NCI-H1694 treated with DMSO at 0.1 percent for 48 hours (cell line): ENCODE measurements around the gene ZFP82.

Experiments
- DNase-seq: peaks from one replicate; lab custom pipeline; 2025; lab: John Stamatoyannopoulos, UW

ZFP82 gene

DNA sequence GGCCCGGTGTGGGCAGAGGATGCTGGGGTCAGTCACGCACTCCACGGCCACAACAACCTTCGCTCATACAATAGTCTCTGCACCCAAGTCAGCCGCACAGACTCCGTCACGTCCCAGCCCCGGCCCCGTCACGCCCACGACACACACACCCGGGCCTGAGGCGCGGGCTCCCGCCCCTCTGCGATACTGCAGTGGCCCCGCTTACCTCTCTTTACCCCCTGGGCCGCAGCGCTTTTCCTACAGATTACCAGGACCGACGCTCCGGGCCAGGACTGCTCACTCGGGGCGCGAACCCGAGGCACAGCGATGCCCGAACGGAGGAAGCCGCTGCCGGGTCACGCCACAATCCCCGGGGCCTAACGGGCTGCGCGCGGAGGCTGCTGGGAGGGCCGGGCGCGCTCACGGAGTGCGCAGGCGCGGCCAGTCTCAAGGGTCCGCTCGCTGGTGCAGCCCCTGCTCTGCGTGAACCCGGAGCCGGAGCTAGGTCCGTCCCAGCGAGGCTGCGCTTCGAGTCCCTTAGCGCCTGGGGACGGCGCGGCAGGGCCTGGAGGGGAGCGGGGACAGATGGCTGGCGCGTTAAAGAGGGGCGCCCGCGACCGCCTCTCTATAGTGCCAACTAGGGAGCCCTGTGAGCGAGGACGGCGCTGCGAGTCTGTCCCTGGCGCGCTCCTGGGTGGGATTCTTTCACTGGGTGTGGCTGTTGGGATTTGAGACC lies at the start of gene ZFP82:
ZFP82 (minus strand) TSS at position 358 of the 715 bp plus-strand sequence. CDS start 8,855 bp downstream, outside the sequence.
- peak; percentile 23 for DNase-seq

DNA sequence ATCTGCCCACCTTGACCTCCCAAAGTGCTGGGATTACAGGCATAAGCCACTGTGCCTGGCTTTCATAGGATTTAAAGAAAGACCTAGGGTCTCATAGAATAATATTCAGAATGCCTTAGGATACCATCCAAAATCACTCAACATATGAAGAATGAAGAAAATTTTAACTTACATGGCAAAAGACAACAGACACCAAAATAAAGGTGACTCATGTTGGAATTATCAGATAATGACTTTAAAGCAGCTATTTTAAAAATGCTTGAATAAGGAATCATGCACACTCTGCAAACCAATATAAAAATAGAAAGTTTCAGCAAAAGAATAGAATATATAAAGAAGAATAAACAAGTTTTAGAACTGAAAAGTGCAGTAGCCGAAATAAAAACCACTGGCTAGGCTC lies 41.6 kb upstream of the ZFP82 start:
- DNase-seq: no peak

DNA sequence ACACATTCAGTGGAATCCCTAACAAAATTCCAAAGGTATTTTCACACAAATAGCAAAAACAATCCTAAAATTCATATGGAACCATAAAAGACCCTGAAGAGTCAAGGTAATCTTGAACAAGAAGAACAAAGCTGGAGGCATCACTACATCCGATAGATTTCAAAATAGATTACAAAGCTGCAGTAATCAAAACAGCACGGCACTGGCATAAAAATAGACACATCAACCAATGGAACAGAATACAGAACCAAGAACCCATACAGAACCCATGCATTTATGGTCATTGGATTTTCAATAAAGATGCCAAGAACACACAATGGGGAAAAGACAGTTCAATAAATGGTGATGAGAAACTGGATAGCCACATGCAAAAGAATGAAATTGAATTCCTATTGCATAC lies 38.4 kb upstream of the ZFP82 start:
- no peak for DNase-seq

DNA sequence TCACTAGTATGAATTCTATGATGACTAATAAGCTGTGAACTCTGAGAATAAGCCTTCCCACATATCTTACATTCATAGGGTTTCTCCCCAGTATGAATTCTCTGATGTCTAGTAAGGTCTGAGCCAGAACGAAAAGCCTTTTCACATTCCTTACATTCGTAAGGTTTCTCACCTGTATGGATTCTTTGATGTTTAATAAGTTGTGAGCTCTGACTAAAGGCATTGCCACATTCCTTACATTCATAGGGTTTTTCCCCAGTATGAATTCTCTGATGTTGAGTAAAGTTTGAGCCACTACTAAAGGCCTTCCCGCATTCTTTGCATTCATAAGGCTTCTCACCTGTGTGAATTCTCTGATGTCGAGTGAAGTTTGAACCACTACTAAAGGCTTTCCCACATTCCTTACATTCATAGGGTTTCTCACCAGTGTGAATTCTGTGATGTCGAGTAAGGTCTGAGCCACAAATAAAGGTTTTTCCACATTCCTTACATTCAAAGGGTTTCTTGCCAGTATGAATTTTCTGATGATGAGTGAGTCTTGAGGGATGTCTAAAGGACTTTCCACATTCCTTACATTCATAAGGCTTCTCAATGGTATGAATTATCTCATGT lies 30.7 kb upstream of the ZFP82 start:
- no peak for DNase-seq

DNA sequence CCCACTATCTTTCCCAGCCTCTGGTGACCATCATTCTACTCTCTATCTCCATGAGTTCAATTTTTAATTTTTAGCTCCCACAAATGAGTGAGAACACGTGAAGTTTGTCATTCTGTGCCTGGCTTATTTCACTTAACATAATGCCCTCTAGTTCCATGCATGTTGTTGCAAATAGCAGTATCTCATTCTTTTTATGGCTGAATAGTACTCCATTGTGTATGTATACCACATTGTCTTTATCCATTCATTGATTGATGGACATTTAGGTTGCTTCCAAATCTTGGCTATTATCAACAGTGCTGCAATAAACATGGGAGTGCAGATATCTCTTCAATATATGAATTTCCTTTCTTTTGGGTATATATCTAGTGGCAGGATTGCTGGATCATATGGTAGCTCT lies 22.9 kb upstream of the ZFP82 start:
- DNase-seq: no peak

DNA sequence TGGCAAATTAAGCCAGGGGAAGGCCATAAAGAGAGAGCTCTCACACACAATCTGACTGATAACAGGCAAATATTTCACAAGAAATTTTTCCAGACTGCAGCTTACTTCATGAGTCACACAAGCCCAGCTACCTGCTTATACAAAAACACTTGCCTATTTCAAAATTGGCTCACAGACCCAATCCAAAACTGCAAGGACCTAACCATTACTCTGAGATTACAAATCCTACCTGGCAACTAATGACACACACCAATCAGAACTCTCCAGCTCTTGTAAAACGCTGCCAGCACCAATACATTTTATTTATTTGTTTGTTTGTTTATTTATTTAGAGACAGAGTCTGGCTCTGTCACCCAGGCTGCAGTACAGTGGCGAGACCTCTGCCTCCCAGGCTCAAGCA lies 18.1 kb upstream of the ZFP82 start:
- no peak for DNase-seq

DNA sequence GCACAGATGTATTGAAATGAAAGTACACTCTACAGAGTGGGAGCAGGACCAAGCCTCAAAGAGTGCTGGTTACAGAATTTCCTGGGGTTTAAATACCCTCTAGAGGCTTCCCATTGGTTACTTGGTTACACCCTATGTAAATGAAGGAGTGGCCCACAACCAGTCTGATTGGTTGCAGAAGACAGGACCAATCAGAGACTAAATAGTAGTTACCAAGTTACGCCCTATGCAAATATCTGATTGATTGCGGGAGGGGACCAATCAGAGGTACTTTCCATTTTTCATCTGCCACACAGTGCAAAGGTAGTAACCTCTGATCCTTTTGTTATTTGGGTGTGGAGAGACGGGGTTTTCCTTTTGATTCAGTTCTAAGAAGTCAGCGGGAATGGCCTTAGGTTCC lies 5.5 kb upstream of the ZFP82 start:
- DNase-seq: no peak

DNA sequence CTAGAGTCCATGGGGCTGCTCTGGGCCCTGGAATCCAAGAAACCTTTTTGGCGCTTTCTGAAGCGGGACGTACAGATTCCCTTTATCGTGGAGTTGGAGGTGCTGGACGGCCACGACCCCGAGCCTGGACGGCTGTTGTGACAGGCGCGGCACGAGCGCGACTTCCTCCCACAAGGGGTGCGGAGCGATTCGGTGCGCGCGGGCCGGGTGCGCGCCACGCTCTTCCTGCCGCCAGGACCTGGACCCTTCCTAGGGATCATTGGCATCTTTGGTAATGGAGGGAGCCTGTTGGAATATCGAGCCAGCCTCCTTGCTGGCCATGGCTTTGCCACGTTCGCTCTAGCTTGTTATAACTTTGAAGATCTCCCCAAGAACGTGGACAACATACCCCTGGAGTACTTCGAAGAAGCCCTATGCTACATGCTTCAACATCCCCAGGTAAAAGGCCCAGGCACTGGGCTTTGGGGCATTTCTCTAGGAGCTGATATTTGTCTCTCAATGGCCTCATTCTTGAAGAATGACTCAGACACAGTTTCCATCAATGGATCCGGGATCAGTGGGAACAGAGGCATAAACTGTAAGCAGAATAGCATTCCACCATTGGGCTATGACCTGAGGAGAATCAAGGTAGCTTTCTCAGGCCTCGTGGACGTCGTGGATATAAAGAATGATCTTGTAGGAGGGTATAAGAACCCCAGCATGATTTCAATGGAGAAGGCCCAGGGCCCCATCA lies 3.5 kb upstream of the ZFP82 start:
- no peak for DNase-seq

DNA sequence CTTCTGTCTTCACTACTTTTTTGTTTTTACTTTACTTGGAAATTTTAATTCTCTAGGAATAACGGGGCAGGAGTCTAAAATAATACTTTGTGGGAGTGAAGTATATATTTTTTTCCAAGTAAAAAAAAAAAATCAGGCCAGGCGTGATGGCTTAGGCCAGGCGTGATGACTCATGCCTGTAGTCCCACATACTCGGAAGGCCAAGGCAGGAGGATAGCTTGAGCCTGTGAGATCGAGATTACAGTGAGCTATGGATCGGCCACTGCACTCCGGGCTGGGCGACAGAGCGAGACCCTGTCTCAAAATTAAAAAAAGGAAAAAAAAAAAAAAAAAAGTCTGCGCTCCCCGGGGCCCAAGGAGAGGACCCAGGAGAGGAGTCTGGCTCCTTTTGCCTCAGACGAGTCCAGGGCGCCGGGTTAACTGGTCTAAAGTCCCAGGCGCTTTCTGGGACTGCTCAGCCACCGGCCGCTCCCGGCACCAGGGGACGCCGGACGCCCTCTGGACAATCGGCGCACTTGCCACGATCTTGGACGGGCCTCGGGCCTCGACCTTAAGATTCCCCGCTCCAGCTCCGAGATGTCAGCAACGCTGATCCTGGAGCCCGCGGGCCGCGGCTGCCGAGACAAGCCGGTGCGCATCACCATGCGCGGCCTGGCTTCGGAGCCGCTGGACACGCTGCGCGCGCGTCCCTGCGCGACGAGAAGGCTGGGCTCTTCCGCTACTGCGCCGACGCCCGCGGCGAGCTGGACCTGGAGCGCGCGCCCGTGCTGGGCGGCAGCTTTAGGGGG lies 2.7 kb upstream of the ZFP82 start:
- no peak for DNase-seq

DNA sequence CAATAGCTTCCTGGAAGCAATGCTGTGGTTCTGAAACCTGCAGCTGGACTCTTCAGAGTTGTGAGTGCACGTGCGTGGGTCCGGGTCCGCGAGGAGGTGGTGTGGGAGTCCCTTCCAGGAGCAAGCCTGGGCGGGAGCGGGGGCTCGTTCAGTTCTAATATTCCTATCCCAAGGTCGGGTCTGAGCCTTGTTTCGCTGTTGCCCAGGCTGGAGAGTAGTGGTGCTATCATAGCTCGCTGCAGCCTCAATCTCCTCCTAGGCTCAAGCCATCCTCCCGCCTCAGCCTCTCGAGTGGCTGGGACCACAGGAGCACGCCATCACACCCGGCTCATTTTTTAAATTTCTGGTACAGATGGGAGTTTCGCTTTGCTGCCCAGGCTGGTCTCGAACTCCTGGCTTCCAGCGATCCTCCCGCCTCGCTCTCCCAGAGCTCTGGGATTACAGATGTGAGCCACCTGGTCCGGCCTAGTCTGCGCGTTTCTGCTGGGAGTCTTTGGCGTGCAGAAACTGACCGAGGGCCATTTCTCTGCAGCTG lies 625 bp downstream of the ZFP82 start:
- DNase-seq: no peak

DNA sequence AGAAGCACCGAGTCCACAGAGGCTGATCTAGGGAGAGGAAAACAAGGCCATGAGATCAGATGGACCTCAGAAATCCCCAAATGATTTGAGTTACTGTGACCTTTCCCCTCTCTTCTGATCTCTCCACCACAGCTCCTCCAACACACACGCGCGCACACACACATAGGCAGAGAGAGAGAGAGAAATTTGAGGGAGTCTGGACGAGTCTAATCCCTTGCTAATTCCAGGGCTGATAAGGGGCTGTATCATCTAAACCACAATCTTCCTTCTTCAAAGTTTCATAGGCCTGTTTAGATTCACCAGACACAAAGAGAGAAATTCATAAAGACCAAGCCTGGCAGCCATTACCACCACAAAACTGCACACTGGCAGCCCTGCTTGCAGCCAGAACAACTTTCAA lies 8.6 kb downstream of the ZFP82 start:
- no peak for DNase-seq

DNA sequence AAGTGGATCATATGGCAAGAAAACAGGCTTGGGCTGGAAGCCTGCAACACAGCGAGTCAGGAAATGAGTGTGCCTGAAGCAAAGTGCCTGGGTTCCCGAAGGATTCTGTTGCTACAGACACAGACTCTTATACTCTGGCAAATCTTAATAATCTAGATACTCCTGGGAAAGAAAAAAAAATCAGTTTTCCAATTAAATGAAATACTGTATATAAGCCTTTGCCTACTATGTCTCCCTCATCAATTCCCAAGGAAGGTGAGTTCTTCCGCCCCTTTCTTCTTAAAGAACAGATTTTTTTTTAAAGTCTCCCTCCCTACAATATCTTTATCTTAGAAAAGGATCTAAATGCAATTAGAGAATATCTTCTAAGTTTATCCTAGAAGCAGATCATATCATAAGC lies 10.3 kb downstream of the ZFP82 start:
- no peak for DNase-seq

DNA sequence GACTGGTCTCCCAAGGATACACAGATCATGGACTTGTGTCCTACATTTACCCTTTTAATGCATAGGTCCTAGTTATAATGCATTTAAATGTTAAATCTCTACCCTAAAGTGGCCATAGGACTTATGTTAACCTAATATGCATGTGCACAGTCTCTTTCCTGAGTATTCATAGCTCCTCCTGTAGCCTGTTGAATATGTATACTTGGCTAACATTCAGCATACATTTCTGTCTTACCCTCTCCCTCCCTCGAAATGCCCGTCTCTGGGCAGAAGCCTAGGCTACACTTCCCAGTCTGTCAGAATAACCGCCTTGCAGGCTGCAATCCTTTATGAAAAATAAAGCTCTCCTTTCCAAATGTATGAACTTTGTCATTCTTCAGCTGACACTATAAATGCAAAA lies 13.9 kb downstream of the ZFP82 start:
- no peak for DNase-seq

DNA sequence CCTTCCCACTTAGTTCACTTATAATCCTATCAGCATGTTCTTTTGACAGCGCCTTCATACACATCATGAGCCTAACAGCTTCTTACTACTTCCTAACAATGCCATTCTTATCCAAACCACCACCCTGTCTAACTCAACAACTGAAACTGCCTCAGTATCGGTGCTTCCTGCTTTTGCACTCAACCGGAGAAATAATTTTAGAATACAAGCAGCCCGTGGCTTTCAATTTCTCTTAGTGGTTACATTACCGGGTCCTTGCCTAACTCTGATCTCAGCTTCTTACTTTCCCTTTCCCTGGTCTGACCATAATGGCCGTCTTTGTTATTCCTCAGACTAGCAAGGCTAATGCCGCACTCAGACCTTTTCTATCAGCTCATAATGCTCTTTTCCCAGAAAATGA lies 17.0 kb downstream of the ZFP82 start:
- no peak for DNase-seq

DNA sequence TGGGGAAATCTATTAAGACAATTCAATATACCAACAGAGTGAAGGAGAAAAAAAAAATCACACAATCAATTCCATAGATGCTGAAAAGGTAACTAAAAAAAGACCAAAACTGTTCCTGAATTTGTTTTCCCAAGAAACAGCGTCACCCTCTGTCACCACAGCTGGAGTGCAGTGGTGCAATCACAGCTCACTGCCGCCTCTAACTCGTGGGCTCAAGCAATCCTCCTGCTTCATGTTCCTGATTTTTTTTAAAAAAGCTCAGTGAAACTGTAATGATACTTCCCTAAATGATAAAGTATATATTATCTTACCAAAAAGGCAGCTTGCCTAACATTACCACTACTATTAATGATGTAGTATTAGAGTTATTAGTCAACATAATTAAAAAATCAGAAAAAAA lies 19.9 kb downstream of the ZFP82 start:
- DNase-seq: no peak

DNA sequence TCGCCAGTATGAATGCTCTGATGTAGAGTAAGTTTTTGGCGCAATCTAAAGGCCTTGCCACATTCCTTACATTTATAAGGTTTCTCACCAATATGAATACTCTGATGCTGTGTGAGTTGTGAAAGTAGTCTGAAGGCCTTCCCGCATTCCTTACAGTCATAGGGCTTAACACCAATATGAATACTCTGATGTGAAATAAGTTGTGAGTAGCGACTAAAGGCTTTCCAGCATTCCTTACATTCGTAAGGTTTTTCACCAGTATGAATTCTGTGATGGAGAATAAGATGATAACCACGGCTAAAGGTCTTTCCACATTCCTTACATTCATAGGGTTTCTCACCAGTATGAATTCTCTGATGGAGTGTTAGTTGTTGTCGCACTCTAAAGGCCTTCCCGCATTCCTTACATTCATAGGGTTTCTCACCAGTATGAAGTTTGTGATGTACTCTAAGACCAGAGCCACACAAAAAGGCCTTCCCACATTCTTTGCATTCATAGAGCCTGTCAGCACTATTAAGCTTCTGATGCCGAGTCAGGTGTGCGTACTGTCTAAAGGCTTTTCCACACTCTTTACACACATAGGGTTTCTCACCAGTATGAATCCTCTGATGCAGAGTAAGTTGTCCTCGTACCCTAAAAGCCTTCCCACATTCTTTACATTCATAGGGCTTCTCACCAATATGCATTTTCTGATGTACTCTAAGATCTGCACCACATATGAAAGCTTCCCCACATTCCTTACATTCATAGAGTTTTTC lies 25.3 kb downstream of the ZFP82 start:
- no peak for DNase-seq

DNA sequence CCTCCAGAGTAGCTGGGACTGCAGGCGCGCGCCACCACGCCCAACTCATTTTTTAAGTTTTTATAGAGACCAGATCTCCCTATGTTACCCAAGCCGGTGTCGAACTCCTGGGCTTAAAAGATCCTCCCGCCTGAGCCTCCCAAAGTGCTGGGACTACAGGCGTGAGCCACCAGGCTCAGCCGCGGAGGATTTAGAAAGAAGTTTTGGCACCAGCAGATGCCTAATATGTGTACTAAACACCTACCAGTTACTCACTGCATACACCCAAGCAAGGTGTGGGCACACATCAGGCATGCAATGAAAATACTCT lies 39.0 kb downstream of the ZFP82 start:
- no peak for DNase-seq

DNA sequence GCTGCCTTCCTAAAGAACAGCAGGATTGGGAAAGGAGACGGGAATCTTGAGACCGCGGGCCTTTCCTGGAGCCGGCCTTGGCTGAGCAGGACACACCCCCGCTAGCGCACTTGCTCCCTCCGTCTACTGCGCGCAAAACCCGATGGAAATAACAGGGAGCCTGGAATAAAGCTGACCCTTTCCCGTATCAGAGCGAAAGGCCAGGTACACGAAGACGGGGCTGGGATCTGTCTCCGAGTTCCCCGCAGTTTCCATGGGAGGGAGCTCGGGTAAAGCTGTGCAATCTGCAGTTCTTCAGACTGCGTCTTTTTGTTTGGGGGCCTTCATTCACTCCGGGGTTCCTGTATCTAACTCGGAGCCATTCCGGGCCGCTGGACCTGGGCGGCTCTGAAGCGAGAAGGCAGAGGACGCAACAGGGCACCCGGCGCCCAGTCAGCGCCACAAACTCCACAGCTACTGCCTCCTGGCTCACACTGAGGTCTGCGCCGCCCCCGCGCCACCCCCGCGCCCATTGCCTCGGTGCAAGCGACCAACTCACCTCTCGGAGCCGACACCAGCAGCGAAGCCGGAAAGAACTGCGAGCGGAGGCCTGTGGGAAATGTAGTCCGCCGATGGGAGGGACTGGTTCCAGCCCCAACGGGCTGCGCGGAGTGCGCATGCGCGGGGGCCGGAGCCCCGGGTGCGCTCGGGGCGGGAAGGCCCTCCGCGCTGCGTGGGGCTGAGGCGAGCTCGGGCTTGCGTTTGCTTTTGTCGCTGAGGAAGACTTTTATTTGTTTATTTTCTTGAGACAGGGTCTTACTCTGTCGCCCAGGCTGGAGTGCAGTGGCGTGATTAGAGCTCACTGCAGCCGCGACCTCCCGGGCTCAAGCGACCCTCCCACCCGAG lies 39.6 kb downstream of the ZFP82 start, which contains the start of gene ZFP14:
ZFP14 (minus strand) TSS at position 577 of the 885 bp plus-strand sequence. CDS start 11,309 bp downstream, outside the sequence.
- DNase-seq: peak; percentile 85

DNA sequence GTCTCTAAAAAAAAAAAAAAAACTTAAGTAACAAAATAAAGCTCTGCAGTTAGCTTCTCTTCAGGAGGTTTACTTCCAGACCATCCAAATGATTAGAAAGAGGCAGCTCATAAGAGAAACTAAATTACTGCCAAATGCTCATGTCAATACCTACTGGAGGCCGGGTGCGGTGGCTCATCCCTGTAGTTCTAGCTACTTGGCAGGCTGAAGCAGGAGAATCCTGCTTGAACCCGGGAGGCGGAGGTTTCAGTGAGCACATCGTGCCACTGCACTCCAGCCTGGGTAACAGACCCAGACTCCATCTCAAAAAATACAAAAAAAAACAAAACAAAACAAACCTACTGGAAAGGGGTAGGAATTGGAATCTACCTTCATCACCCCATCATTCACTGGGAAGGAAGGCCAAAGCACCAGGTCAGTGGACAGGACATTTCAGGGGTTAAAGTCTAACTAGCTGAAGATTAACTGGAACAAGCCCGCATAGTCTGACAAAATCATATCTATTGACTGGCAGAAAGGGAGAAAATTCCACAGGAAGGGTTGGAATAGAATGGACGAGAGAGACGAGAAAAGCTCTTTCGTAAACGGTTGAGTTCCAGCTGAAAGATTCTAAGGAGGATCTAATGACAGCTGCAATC lies 40.8 kb downstream of the ZFP82 start:
- no peak for DNase-seq

DNA sequence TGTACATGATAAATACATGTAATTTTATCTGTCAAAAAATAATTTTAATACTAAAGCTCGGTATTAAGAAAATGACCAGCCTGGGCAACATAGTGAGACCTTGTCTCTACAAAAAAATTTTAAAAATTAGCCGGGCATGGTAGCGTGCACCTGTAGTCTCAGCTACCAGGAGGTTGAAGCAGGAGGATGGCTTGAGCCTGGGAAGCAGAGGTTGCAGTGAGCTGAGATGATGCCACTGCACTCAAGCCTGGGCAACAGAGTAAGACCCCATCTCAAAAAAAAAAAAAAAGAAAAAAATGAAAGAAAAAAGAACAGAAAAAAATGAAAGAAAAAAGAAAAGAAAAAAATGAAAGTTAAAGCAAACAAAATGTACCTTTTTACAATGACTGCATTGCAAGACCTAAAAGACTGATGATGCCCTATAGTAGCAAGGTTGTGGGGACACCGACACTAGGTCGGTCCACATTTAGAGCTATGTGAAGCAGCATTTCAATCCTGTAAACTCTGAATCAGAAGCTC lies 44.7 kb downstream of the ZFP82 start:
- DNase-seq: no peak
